Endodermal cell (in vitro differentiated cells): Measurements from ENCODE around the gene CD38. TPM values are rescaled to one million over a fixed set of nuclear protein-coding genes. Genes with fewer than 3 reads are reported as not detected.
A peak's percentile ranks its signal among the peaks of the same experiment; 100 is the strongest.

Experiments
- DNase-seq: peaks from one replicate; pipeline ENCODE4 v3.0.0-alpha.2; 2017
- H3K27ac ChIP-seq: 2 replicates; pipeline ENCODE4 v1.5.1; 2013; ENCODE audit warnings: mild to moderate bottlenecking, low read depth, low read length, moderate library complexity
- H3K27me3 ChIP-seq: 2 replicates; pipeline ENCODE4 v1.6.1; 2013; ENCODE audit warnings: mild to moderate bottlenecking, low read length, moderate library complexity; ENCODE audit not compliant: insufficient read depth, control insufficient read depth, poor library complexity, severe bottlenecking
- H3K36me3 ChIP-seq: 2 replicates; pipeline ENCODE4 v1.7.0; 2013; ENCODE audit warnings: mild to moderate bottlenecking, low read length, moderate library complexity; ENCODE audit not compliant: control insufficient read depth, insufficient read depth
- H3K4me1 ChIP-seq: one replicate; pipeline ENCODE4 v1.7.0; 2013; ENCODE audit warnings: low read length; ENCODE audit not compliant: control insufficient read depth, insufficient read depth
- H3K4me3 ChIP-seq: 2 replicates; pipeline ENCODE4 v1.5.1; 2013; ENCODE audit warnings: mild to moderate bottlenecking, low read length, moderate library complexity
- H3K9ac ChIP-seq: 2 replicates; pipeline ENCODE4 v1.6.1; 2013; ENCODE audit warnings: mild to moderate bottlenecking, low read length, moderate library complexity; ENCODE audit not compliant: poor library complexity, severe bottlenecking; ENCODE audit errors: extremely low read depth
- H3K9me3 ChIP-seq: 2 replicates; pipeline ENCODE4 v1.6.1; 2013; ENCODE audit warnings: mild to moderate bottlenecking, low read length, moderate library complexity; ENCODE audit not compliant: control insufficient read depth
- H3K27ac Mint-ChIP-seq: 2 replicates; pipeline ENCODE4 v1.8.0; 2020; ENCODE audit warnings: mixed read lengths
- H3K27me3 Mint-ChIP-seq: 2 replicates; pipeline ENCODE4 v1.8.0; 2021; ENCODE audit warnings: mild to moderate bottlenecking, mixed read lengths; ENCODE audit not compliant: insufficient read depth
- H3K36me3 Mint-ChIP-seq: 2 replicates; pipeline ENCODE4 v1.8.0; 2020; ENCODE audit warnings: low read depth, mixed read lengths
- H3K4me1 Mint-ChIP-seq: 2 replicates; pipeline ENCODE4 v1.8.0; 2020; ENCODE audit warnings: mixed read lengths
- H3K4me3 Mint-ChIP-seq: 2 replicates; pipeline ENCODE4 v1.8.0; 2020; ENCODE audit warnings: mild to moderate bottlenecking, moderate library complexity, mixed read lengths
- H3K9me3 Mint-ChIP-seq: 2 replicates; pipeline ENCODE4 v1.8.0; 2020; ENCODE audit warnings: mild to moderate bottlenecking, mixed read lengths
- CTCF ChIP-seq: fragments of 200-600 bp; sonication (generic); conservative IDR thresholded peaks from 2 replicates; pipeline ENCODE4 v1.5.0; 2021; ENCODE audit warnings: antibody characterized with exemption, mild to moderate bottlenecking
- WGBS, 2 experiments: methylation state at CpG; one replicate each; pipeline versions ENCODE4 v1.1.5 to v1.1.7; 2013; ENCODE audit warnings: missing lambda C conversion rate in 2 of 2, mixed read lengths in 1 of 2; ENCODE audit not compliant: insufficient coverage in 1 of 2, insufficient read length in 1 of 2; 5-methylcytosine and 5-hydroxymethylcytosine counted together
- total RNA-seq, 2 donors: library from RNA; stranded (reverse); fragmentation: NEBNext Ultra II Directional in 1 of 2; extraction: Animal tissue kit (Norgen Biotek cat#: 25700) in 1 of 2; gene quantifications; 2 replicates in 1 of 2; 3 replicates in 1 of 2; pipeline ENCODE4 v1.2.1, GENCODE V29; 2021

CD38 gene
- total RNA-seq, 2 donors from 2014 or later, result 0.11 TPM; not detected in 1

GRCh38 chr4:15805583-15806517 lies 27.7 kb downstream of the CD38 start:
- TF ChIP-seq CTCF, result peak; percentile 87
- Mint-ChIP-seq H3K27ac (no peak overlapping the region), H3K4me3 (no peak overlapping the region), H3K36me3 (no peaks in the 10 kb centered on the region), H3K27me3 (no peaks in the 10 kb centered on the region), H3K4me1 (peaks cover 2% of the 10 kb centered on the region), H3K9me3 (peaks cover 1% of the 10 kb centered on the region)
- no peak overlapping the region for H3K27ac ChIP-seq
- H3K27me3 ChIP-seq, result no peaks in the 10 kb centered on the region
- no peak overlapping the region for H3K9ac ChIP-seq
- 51 to 73% methylated on average over 3 to 5 of the region's 5 CpGs for WGBS, 2 experiments
- H3K4me3 ChIP-seq, result no peak overlapping the region
- peak; percentile 73 for DNase-seq
- H3K4me1 ChIP-seq, result no peaks in the 10 kb centered on the region
- no peaks in the 10 kb centered on the region for H3K36me3 ChIP-seq
- H3K9me3 ChIP-seq, result no peaks in the 10 kb centered on the region

- no peak overlapping the region for H3K4me3 ChIP-seq
- no peaks in the 10 kb centered on the region for H3K9me3 ChIP-seq
- no peaks in the 10 kb centered on the region for H3K36me3 ChIP-seq
- H3K27me3 ChIP-seq, result no peaks in the 10 kb centered on the region
- no peaks in the 10 kb centered on the region for H3K36me3 Mint-ChIP-seq
- 89 to 91% methylated on average over 5 of the region's 5 CpGs for WGBS, 2 experiments
- no peaks in the 10 kb centered on the region for H3K4me1 ChIP-seq
- H3K4me3 Mint-ChIP-seq, result no peak overlapping the region
- no peaks in the 10 kb centered on the region for H3K27me3 Mint-ChIP-seq
- H3K9me3 Mint-ChIP-seq, result no peaks in the 10 kb centered on the region
- H3K27ac ChIP-seq, result no peak overlapping the region
- H3K9ac ChIP-seq, result no peak overlapping the region
- no peak for TF ChIP-seq CTCF
- DNase-seq, result no peak
- H3K27ac Mint-ChIP-seq, result no peak overlapping the region
- peaks cover 2% of the 10 kb centered on the region for H3K4me1 Mint-ChIP-seq
Measured at GRCh38 chr4:15809058-15809457, 30.9 kb downstream of the CD38 start.

- Histone ChIP-seq H3K9me3 (no peaks in the 10 kb centered on the region), H3K4me1 (no peaks in the 10 kb centered on the region), H3K36me3 (no peaks in the 10 kb centered on the region), H3K27me3 (no peaks in the 10 kb centered on the region), H3K9ac (no peak overlapping the region), H3K27ac (no peak overlapping the region), H3K4me3 (no peak overlapping the region)
- DNase-seq, result no peak
- Mint-ChIP-seq H3K27me3 (no peaks in the 10 kb centered on the region), H3K36me3 (no peaks in the 10 kb centered on the region), H3K4me1 (peaks cover 2% of the 10 kb centered on the region), H3K4me3 (no peak overlapping the region), H3K9me3 (no peaks in the 10 kb centered on the region), H3K27ac (no peak overlapping the region)
- TF ChIP-seq CTCF, result no peak
- 82 to 85% methylated on average over 5 of the region's 5 CpGs for WGBS, 2 experiments
Measured at GRCh38 chr4:15809466-15809865, 31.3 kb downstream of the CD38 start.
